Esophagus muscularis mucosa (tissue), 4 donors: Measurements from ENCODE around the gene TBC1D22A. TPM values are rescaled to one million over a fixed set of nuclear protein-coding genes. Genes with fewer than 3 reads are reported as not detected.

Experiments used
- DNase-seq: peaks from one replicate; pipeline ENCODE4 v3.0.0-alpha.2; 2017; ENCODE audit errors: extremely low spot score
- H3K27ac ChIP-seq, 4 donors: fragments of 200-600 bp; sonication (generic); replicated peaks in 1 of 4; 1 replicate in 3 of 4; 2 replicates in 1 of 4; pipeline ENCODE4 v1.5.1; 2016 to 2019; ENCODE audit warnings: mild to moderate bottlenecking in 1 of 4
- H3K27me3 ChIP-seq, 4 donors: fragments of 200-600 bp; sonication (generic); one replicate each; pipeline versions ENCODE4 v1.5.1 to v1.6.0; 2016 to 2019
- H3K36me3 ChIP-seq, 4 donors: fragments of 200-600 bp; sonication (generic); one replicate each; pipeline ENCODE4 v1.5.1; 2016 to 2019
- H3K4me1 ChIP-seq, 4 donors: fragments of 200-600 bp; sonication (generic); one replicate each; pipeline ENCODE4 v1.5.1; 2016 to 2019
- H3K4me3 ChIP-seq, 4 donors: fragments of 200-600 bp; sonication (generic); 1 replicate in 2 of 4; 2 replicates in 2 of 4; pipeline ENCODE4 v1.5.1; 2016 to 2019; ENCODE audit warnings: mild to moderate bottlenecking in 4 of 4, moderate library complexity in 1 of 4
- H3K9me3 ChIP-seq, 4 donors: fragments of 200-600 bp; sonication (generic); 1 replicate in 3 of 4; 2 replicates in 1 of 4; pipeline ENCODE4 v1.5.1; 2016 to 2019
- EP300 ChIP-seq: sonication (generic); formaldehyde crosslinking; IDR thresholded peaks from one replicate; pipeline ENCODE4 v1.6.1; 2017; ENCODE audit warnings: antibody characterized with exemption
- POLR2A ChIP-seq: fragments of 450-650 bp; IDR thresholded peaks from one replicate; pipeline ENCODE4 v1.6.1; 2017; ENCODE audit warnings: antibody characterized with exemption, moderate library complexity, mild to moderate bottlenecking, low read depth
- POLR2AphosphoS5 ChIP-seq, 2 donors: sonication (generic); formaldehyde crosslinking; IDR thresholded peaks; one replicate each; pipeline ENCODE4 v1.6.1; 2017; ENCODE audit warnings: antibody characterized with exemption in 2 of 2
- WGBS: methylation state at CpG from one replicate; pipeline ENCODE4 v1.1.5; 2018; 5-methylcytosine and 5-hydroxymethylcytosine counted together
- intact Hi-C: fragments of 100-400 bp; cut with DNase I; formaldehyde crosslinking; loops from one replicate; pipeline ENCODE4 v1.15.1; 2023
- total RNA-seq, 4 donors: library from RNA; depleted of rRNA; stranded (reverse); fragments of >200 nt; gene quantifications; one replicate each; pipeline versions ENCODE4 v1.1.0 to v1.2.1, GENCODE V29; 2016
- TF ChIP-seq, protein P1 (sequence below), 3 experiments: fragments of 200-600 bp in 2 of 3; fragments of 450-650 bp in 1 of 3; sonication (generic) in 2 of 3; IDR thresholded peaks; one replicate each; pipeline ENCODE4 v1.5.1; 2017 to 2019; ENCODE audit warnings: antibody characterized with exemption in 3 of 3, mild to moderate bottlenecking in 2 of 3, moderate library complexity in 1 of 3

The TBC1D22A gene
- total RNA-seq, 4 donors from 2014 or later, result 15.2 to 20.7 (median 18.8) TPM

DNA sequence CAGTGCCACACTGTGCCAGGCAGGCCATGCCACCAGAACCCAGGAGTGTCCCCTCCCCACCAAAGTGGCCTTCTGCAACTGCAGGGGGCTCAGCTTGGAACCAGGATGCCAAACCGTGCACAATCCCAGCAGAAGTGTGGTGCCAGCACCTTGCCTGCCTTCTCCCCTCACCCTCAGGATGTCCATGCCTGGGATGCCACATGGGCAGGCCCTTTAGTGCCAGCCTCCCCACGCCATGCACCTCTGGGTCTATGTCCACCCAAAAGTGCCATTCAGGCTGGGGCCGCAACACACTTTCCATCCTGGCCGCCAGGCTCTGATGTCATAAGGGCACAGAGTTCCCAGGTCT, 8.7 kb upstream of the TBC1D22A start:
- peak overlapping the region; percentile 53 to 83 (median 72) for H3K27ac ChIP-seq
- peaks cover 0 to 32% (median 0%) of the 10 kb centered on the region in 4 donors for H3K27me3 ChIP-seq
- no peak overlapping the region for H3K4me3 ChIP-seq
- H3K4me1 ChIP-seq, result peaks cover 42 to 57% (median 51%) of the 10 kb centered on the region in 4 donors
- TF ChIP-seq EP300 (no peak), POLR2AphosphoS5 (IDR thresholded peaks at IDR 0.05) (no peak), POLR2A (no peak)
- TF ChIP-seq, protein P1, sequence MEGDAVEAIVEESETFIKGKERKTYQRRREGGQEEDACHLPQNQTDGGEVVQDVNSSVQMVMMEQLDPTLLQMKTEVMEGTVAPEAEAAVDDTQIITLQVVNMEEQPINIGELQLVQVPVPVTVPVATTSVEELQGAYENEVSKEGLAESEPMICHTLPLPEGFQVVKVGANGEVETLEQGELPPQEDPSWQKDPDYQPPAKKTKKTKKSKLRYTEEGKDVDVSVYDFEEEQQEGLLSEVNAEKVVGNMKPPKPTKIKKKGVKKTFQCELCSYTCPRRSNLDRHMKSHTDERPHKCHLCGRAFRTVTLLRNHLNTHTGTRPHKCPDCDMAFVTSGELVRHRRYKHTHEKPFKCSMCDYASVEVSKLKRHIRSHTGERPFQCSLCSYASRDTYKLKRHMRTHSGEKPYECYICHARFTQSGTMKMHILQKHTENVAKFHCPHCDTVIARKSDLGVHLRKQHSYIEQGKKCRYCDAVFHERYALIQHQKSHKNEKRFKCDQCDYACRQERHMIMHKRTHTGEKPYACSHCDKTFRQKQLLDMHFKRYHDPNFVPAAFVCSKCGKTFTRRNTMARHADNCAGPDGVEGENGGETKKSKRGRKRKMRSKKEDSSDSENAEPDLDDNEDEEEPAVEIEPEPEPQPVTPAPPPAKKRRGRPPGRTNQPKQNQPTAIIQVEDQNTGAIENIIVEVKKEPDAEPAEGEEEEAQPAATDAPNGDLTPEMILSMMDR (IDR thresholded peaks at IDR 0.05), result no peak
- peaks cover 0 to 7% (median 1%) of the 10 kb centered on the region in 4 donors for H3K9me3 ChIP-seq
- 84% methylated on average over 4 of the region's 4 CpGs for WGBS
- DNase-seq, result no peak
- H3K36me3 ChIP-seq, result no peaks in the 10 kb centered on the region
- intact Hi-C loops, result no loop called here

DNA sequence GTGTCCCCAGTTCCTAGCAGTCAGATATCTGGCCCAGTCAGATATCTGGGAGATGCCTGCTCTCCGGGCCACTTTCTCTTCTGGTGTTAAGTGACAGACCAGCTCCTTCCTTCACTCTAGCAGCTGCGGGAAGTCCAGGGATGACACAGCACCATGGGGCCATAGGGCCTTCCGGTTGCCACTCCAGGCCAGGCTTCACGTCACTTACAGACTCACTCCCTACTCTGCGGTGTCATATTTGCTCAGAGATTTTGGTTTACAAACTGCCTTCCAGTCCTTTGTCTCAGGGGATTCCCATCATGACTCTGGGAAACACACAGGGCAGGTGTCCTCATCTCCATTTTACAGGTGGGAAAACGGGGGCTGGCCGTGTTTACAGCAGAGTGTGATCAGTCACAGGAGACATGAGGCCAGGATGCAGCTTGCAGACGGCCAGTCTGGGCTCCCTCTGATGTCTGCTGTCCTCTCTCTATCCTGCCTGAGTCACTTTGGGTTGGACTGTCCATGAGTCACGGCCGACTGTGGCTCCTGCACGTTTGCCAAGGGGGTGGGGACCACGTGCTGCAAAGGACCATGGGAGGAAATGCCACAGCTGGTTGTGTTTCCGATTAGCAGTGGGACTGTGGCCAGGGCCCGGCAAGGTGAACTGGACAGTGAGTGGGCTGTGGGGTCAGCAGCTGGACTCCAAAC, 8.2 kb upstream of the TBC1D22A start:
- peaks cover 0 to 7% (median 1%) of the 10 kb centered on the region in 4 donors for H3K9me3 ChIP-seq
- H3K27me3 ChIP-seq, result peaks cover 0 to 27% (median 0%) of the 10 kb centered on the region in 4 donors
- H3K27ac ChIP-seq, result peak overlapping the region; percentile 53 to 83 (median 72)
- 25% methylated on average over 7 of the region's 14 CpGs for WGBS
- peak; percentile 84 to 89 for TF ChIP-seq POLR2AphosphoS5 (IDR thresholded peaks at IDR 0.05)
- TF ChIP-seq EP300, result no peak
- peak; percentile 5 for TF ChIP-seq POLR2A
- H3K4me1 ChIP-seq, result peaks cover 42 to 56% (median 47%) of the 10 kb centered on the region in 4 donors
- intact Hi-C loops, result no loop called here
- DNase-seq, result peak; percentile 97
- H3K4me3 ChIP-seq, result no peak overlapping the region
- no peaks in the 10 kb centered on the region for H3K36me3 ChIP-seq

DNA sequence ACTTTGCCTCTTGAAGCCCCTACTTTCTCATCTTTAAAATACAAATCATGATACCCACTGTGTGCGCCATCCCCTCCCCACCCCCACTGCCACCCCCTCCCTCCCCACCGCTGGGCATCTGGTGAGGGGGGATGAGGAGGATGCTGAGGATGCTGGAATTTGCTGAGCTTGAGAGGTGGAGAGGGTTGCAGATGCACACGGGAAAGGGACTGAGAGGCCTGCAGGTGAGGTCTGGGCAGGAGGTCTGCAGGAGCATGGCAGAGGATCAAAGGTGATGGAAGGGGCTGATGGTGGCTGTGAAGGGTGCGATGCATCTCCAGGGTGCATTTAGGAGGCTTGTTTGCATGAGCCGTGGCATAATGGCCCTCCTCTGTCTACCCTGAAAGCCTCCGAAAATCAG, 7.6 kb upstream of the TBC1D22A start:
- intact Hi-C loops, result no loop called here
- Histone ChIP-seq H3K9me3 (peaks cover 0 to 7% (median 1%) of the 10 kb centered on the region in 4 donors), H3K27me3 (peaks cover 0 to 21% (median 0%) of the 10 kb centered on the region in 4 donors), H3K4me3 (no peak overlapping the region), H3K27ac (peak overlapping the region; percentile 40 to 73 (median 62)), H3K36me3 (no peaks in the 10 kb centered on the region), H3K4me1 (peaks cover 36 to 51% (median 41%) of the 10 kb centered on the region in 4 donors)
- WGBS, result 81% methylated on average over 6 of the region's 6 CpGs
- TF ChIP-seq POLR2AphosphoS5 (IDR thresholded peaks at IDR 0.05) (no peak), POLR2A (no peak)
- TF ChIP-seq, protein P1 (IDR thresholded peaks at IDR 0.05), result no peak
- no peak for DNase-seq

DNA sequence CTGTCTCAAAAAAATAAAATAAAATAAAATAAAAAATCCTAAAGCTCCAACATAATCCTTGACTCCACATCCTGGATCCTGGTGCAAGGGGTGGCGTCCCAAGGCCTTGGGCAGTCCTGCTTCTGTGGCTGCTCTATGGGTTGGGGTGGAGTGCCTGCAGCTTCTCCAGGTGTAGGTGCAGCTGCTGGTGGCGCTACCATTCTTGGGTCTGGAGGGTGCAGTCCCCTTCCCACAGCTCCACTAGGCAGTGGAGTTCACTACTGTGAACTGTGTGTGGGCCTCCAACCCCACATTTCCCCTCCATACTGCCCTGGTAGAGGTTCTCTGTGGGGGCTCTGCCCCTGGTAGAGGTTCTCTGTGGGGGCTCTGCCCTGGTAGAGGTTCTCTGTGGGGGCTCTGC, 6.9 kb upstream of the TBC1D22A start:
- DNase-seq, result no peak
- intact Hi-C loops, result no loop called here
- Histone ChIP-seq H3K27me3 (peaks cover 0 to 14% (median 0%) of the 10 kb centered on the region in 4 donors), H3K4me1 (peaks cover 30 to 44% (median 37%) of the 10 kb centered on the region in 4 donors), H3K27ac (no peak overlapping the region), H3K36me3 (no peaks in the 10 kb centered on the region), H3K4me3 (no peak overlapping the region), H3K9me3 (peaks cover 0 to 7% (median 1%) of the 10 kb centered on the region in 4 donors)
- 87% methylated on average over 2 of the region's 2 CpGs for WGBS
- TF ChIP-seq, protein P1 (IDR thresholded peaks at IDR 0.05), result no peak
- TF ChIP-seq POLR2A, result no peak
- no peak for TF ChIP-seq POLR2AphosphoS5 (IDR thresholded peaks at IDR 0.05)

DNA sequence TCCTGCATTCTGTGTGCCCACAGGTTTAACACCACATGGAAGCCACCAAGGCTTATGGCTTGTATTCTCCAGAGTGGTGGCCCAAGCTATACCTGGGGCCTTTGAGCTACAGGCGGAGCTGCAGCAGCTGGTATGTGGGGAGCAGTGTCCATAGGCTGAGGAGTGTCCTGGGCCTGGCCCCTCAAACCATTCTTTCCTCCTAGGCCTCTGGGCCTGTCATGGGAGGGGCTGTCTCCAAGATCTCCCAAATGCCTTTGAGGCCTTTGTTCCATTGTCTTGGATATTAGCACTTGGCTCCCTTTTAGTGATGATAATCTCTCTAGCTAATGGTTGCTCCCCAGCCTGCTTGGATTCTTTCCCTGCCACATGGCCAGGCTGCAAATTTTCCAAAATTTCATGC, 6.4 kb upstream of the TBC1D22A start:
- peaks cover 27 to 43% (median 38%) of the 10 kb centered on the region in 4 donors for H3K4me1 ChIP-seq
- DNase-seq, result no peak
- intact Hi-C loops, result no loop called here
- 100% methylated on average over 1 of the region's 1 CpG for WGBS
- H3K4me3 ChIP-seq, result no peak overlapping the region
- H3K27me3 ChIP-seq, result peaks cover 0 to 9% (median 0%) of the 10 kb centered on the region in 4 donors
- H3K9me3 ChIP-seq, result peaks cover 0 to 7% (median 1%) of the 10 kb centered on the region in 4 donors
- no peak for TF ChIP-seq POLR2A
- TF ChIP-seq, protein P1 (IDR thresholded peaks at IDR 0.05), result no peak
- H3K36me3 ChIP-seq, result no peaks in the 10 kb centered on the region
- no peak overlapping the region for H3K27ac ChIP-seq
